GM19023 (cell line): ENCODE data around the gene JPT2.
"Not testable (repeated sequence)": the region's sequence is repeated elsewhere in the genome, so short reads cannot be mapped to it uniquely, and the experiment has no call there.

ENCODE experiments used
- ATAC-seq: cut with Tn5 transposase; IDR thresholded peaks from one replicate; pipeline ENCODE4 v1.9.1; 2021; ENCODE audit warnings: mild to moderate bottlenecking, moderate library complexity; ENCODE audit not compliant: unreplicated experiment

JPT2 gene

GRCh38 chr16:1705688-1706385, 27.8 kb downstream of the JPT2 start, which contains the start of gene MAPK8IP3:
TSS of gene MAPK8IP3 (plus strand) at chr16:1706195. CDS start at chr16:1706340, 145 bp downstream.
- peak; percentile 77 for ATAC-seq

DNA sequence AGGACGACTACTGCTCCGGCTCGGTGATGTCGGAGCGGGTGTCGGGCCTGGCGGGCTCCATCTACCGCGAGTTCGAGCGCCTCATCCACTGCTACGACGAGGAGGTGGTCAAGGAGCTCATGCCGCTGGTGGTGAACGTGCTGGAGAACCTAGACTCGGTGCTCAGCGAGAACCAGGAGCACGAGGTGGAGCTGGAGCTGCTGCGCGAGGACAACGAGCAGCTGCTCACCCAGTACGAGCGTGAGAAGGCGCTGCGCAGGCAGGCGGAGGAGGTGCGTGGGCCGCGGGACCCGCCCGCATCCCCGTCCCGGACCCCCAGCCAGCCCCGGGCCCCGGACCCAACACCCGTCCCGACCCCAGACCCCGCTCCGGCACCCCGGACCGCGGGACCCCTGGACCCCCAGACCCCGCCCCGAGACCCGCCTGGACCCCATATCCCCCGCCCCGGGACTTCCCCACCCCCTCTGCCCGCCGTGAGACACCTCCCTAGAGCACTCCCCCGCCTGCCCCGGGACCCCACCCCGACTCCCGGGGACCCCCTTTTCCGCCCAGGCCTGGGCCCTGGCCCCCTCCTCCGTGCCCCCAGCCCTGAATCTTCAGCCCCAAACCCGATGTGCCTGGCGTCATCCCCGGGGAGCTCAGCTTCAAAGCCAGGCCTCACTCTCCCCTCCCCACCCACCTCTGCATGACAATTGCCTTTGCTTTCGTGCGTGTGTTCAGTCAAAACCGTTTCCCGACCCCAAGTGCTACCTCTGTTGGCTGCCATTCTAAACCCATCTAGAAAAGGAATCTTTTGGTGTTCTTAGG, 28.5 kb downstream of the JPT2 start:
- ATAC-seq = peak; percentile 16

DNA sequence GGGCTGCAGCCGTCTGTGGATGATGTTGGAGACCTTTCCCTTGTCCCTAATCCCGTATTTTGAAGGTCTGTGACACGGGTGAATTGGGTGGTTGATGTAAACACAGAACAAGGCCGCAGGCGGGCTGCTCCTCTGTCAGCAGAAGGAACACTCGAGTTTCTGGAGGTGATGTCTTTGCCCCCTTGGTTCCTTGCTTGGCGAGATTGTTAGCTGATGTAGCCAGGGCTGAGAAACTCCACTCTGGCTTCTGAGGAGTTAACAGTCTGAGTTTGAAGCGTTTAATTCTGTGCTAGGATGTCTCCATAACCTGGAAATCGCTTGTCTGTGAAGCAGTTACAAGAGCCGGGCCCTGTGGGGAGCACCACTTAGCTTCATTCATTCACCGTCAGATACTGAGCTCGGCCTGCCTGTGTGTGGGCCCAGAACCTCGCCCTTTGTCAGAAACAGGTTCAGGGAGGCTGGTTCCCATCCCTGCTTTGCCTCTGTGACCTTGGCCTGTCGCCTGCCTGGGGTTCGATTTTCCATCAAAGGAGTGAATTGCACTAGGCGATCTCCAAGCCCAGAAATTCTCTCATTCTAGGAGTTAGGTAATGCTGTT, 29.2 kb downstream of the JPT2 start:
- ATAC-seq = no peak

DNA sequence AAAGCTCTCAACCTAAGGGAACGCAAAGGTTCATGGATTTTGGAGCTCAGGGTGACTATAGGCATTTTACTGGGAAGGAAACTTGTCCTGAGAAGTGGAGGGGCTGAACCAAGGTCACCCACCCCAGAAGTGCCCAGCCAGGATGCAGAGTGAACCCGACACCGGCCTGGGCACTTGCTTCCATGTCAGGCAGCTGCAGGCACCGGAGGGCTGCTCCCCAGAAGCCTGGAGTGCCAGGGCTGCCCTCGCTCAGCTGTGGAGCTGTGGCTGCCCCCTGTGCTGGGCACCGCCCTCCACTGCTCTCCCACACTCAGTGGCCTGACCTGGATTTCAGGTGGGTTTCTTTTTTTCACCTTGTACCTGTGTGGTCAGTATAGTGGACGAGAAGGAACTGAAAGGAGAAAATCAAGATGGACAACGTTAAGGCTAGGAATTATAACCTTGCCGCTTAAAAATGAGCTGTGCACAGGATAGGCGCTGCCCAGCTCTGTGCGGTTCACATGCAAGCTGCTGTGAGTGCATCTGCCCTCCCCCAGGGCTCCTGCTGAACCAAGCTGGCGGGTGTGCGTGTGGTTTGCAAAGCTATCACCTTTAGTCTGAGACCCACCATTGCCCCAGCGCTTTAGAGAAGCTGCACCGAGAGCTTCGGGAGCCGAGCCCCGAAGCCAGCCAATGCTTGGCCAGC, 30.1 kb downstream of the JPT2 start:
- no peak for ATAC-seq

DNA sequence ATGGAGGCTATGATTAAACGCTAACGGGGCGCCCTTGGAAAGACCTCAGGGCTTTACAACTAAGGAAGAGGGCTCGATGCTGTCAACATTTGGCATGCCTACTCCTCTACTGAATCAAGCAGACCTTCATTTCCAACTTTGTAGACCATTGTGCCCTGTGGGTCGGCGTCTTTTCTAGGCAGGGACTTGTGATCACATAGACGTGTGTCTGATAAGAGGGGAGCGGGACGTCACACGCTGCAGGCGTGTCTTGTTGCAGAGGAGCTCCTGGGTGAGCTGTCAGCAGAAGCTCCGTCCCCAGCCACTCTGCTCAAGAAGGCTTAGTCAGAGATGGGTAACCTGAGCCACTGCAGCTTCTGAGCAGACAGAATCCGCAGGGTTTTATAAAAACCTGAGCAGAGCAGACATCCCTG, 30.7 kb downstream of the JPT2 start:
- no peak for ATAC-seq

GRCh38 chr16:1709356-1709755, 31.3 kb downstream of the JPT2 start:
- ATAC-seq = no peak

- no peak for ATAC-seq
These were observed 32.9 kb downstream of the JPT2 start for GRCh38 chr16:1710811-1711507.

DNA sequence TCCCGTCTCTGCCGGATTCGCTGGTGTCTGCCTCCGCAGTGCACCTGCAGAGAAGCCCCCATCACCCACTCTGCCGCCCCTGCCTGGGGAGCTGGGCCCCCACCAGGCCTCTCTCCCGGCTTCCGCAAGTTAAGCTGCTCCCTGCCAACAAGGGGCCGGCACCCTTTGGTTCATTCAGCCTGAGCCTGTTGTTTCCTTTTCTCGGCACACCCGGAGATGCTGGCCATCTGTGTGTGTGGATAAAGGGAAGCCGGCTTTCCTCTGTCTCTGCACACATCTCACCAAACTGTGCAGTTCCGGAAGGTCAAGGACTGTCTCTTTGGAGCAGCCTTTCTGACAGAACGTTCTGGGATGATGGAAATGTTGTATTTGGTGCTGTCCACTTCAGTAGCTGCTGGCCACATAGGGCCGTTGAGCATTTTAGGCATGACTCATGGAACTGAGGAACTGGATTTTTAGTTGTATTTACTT, 34.7 kb downstream of the JPT2 start:
- ATAC-seq = no peak

GRCh38 chr16:1713331-1713730, 35.3 kb downstream of the JPT2 start:
- no peak for ATAC-seq

DNA sequence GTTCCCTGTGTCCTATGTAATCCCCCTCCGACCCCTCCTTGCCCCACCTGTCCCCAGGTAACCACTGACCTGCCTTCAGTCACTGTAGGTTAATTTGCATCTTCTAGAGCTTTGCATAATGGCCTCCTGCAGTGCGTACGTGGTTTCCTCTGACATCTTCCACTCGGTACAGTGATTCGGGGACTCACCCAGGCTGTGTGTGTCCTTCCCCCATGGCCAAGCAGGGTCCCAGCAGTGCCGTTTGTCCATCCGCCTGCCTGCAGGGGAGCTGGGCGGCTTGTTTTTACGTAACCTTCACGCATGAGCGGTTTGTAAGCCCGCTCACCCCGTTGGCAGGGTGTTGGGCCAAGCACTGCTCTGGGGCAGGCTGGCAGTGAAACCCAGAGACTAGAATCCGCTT, 35.9 kb downstream of the JPT2 start:
- ATAC-seq = no peak

GRCh38 chr16:1715220-1715619, 37.1 kb downstream of the JPT2 start:
- ATAC-seq = no peak

DNA sequence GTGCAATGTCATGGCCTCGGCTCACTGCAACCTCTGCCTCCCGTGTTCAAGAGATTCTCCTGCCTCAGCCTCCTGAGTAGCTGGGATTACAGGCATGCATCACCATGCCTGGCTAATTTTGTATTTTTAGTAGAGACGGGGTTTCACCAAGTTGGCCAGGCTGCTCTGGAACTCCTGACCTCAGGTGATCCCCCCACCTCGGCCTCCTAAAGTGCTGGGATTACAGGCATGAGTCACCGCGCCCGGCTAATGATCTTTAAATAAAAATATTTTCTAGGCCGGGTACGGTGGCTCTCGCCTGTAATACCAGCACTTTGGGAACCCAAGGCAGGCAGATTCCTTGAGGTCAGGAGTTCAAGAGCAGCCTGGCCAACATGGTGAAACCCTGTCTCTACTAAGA, 40.2 kb downstream of the JPT2 start:
- ATAC-seq = not testable (repeated sequence)

DNA sequence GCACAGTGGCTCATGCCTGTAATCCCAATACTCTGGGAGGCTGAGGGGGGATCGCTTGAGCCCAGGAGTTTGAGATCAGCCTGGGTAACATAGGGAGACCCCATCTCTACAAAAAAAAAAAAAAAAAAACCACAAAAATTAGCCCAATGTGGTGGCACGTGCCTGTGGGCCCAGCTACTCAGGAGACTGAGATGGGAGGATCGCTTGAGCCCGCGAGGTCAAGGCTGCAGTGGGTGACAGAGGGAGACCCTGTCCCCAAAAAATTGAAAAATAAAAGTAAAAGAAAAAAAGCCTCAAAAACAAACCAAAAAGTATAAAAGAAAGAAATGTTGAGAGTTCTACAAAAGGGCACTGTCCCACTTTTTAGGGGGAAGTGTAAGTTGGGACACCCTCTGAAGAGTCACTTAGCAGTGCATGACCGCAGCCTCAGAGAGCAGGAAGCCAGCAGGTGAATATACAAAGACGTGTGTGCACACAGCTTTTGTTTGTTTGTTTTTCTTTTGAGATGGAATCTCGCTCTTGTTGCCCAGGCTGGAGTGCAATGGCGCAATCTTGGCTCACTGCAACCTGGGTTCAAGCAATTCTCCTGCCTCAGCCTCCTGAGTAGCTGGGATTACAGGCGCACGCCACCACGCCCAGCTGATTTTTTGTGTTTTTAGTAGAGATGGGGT, 41.6 kb downstream of the JPT2 start:
- not testable (repeated sequence) for ATAC-seq

GRCh38 chr16:1721372-1721771, 43.3 kb downstream of the JPT2 start:
- no peak for ATAC-seq

DNA sequence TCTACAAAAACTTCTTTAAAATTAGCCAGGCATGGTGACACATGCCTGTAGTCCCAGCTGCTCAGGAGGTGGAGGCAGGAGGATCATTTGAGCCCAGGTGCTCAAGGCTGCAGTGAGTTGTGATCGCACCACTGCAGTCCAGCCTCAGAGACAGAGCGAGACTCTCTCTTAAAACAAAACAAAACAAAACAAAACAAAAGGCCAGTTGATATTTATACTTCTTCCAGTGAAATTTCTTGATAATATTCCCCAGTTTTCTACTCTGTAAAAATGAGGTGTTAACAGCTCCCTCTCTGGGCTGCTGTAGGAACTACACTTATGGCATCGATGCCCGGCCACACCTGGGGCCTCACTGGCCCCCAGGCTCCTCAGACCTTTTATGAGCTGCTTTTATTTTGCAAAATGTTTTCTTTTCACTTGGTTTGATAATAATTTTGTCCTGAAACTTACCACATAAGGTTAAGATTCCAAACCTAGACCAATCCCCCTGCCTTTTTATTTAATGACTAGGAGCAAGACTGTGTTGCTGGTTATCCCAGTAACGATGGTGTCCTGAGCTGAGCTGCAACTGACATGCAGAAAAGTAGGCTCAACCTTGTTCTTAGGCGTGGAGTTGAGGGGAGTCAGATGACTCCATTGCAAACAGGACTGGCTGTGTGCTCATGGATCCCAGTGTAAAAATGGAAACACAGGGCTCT, 45.5 kb downstream of the JPT2 start:
- ATAC-seq = no peak

DNA sequence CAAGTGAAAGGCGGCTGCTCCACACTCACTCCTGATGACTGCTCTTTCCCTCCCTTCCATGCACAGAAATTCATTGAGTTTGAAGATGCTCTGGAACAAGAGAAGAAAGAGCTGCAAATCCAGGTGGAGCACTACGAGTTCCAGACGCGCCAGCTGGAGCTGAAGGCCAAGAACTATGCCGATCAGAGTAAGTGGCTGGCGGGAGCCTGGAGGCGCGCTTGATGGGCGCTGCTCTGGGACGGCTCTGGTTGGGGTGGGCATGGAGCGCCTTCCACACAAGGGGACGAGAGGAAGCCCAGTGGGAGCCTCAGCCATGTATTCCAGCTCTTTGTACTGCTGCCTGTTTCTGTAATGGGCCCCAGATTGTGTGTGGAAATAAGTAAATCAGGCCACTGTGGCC, 46.4 kb downstream of the JPT2 start:
- no peak for ATAC-seq

- no peak for ATAC-seq
These were observed 48.8 kb downstream of the JPT2 start for GRCh38 chr16:1726661-1727502.
